Nephron (organoid): ENCODE results near the gene PARP2.

Source experiments
- H3K27ac Mint-ChIP-seq, 3 experiments: 2 replicates each; pipeline ENCODE4 v1.8.0; 2020; ENCODE audit warnings: mixed read lengths in 3 of 3, mild to moderate bottlenecking in 2 of 3, moderate library complexity in 1 of 3
- H3K27me3 Mint-ChIP-seq: 2 replicates; pipeline ENCODE4 v1.8.0; 2021; ENCODE audit warnings: low read depth, mild to moderate bottlenecking, moderate library complexity, mixed read lengths
- H3K36me3 Mint-ChIP-seq: 2 replicates; pipeline ENCODE4 v1.8.0; 2020; ENCODE audit warnings: low read depth, mixed read lengths
- H3K4me1 Mint-ChIP-seq: 2 replicates; pipeline ENCODE4 v1.8.0; 2020; ENCODE audit warnings: mixed read lengths
- H3K4me3 Mint-ChIP-seq, 3 experiments: 2 replicates each; pipeline ENCODE4 v1.8.0; 2020; ENCODE audit warnings: mild to moderate bottlenecking in 3 of 3, mixed read lengths in 3 of 3, moderate library complexity in 2 of 3
- H3K9me3 Mint-ChIP-seq: 2 replicates; pipeline ENCODE4 v1.8.0; 2020; ENCODE audit warnings: mixed read lengths
- CTCF ChIP-seq, 3 experiments: fragments of 200-600 bp; sonication (generic); IDR thresholded peaks; one replicate each; pipeline ENCODE4 v1.5.0; 2021; ENCODE audit warnings: antibody characterized with exemption in 3 of 3; ENCODE audit not compliant: unreplicated experiment in 3 of 3

Gene PARP2

GRCh38 chr14:20376071-20376588 lies 32.7 kb downstream of the PARP2 start:
- no peak for TF ChIP-seq CTCF (IDR thresholded peaks at IDR 0.05; ENCODE audit: unreplicated experiment in 3 of 3)
- Mint-ChIP-seq H3K27ac (peak overlapping the region in 1 of 3 experiments; percentile 61), H3K9me3 (no peaks in the 10 kb centered on the region), H3K27me3 (no peaks in the 10 kb centered on the region), H3K36me3 (peaks cover 66% of the 10 kb centered on the region), H3K4me1 (peaks cover 8% of the 10 kb centered on the region), H3K4me3 (no peak overlapping the region)

- Mint-ChIP-seq H3K4me1 (peaks cover 8% of the 10 kb centered on the region), H3K27me3 (no peaks in the 10 kb centered on the region), H3K27ac (no peak overlapping the region), H3K9me3 (no peaks in the 10 kb centered on the region), H3K4me3 (no peak overlapping the region), H3K36me3 (peaks cover 60% of the 10 kb centered on the region)
- no peak for TF ChIP-seq CTCF (IDR thresholded peaks at IDR 0.05; ENCODE audit: unreplicated experiment in 3 of 3)
Observed at GRCh38 chr14:20377171-20377570, 33.7 kb downstream of the PARP2 start.

- H3K4me3 Mint-ChIP-seq: no peak overlapping the region
- peaks cover 8% of the 10 kb centered on the region for H3K4me1 Mint-ChIP-seq
- no peaks in the 10 kb centered on the region for H3K9me3 Mint-ChIP-seq
- no peak for TF ChIP-seq CTCF (IDR thresholded peaks at IDR 0.05; ENCODE audit: unreplicated experiment in 3 of 3)
- H3K27ac Mint-ChIP-seq: no peak overlapping the region
- H3K36me3 Mint-ChIP-seq: peaks cover 52% of the 10 kb centered on the region
- H3K27me3 Mint-ChIP-seq: no peaks in the 10 kb centered on the region
Observed at GRCh38 chr14:20379743-20380142, 36.3 kb downstream of the PARP2 start.

GRCh38 chr14:20380681-20381080 lies 37.2 kb downstream of the PARP2 start:
- peaks cover 8% of the 10 kb centered on the region for H3K4me1 Mint-ChIP-seq
- H3K27me3 Mint-ChIP-seq: no peaks in the 10 kb centered on the region
- peaks cover 50% of the 10 kb centered on the region for H3K36me3 Mint-ChIP-seq
- TF ChIP-seq CTCF (IDR thresholded peaks at IDR 0.05; ENCODE audit: unreplicated experiment in 3 of 3): no peak
- H3K9me3 Mint-ChIP-seq: no peaks in the 10 kb centered on the region
- H3K4me3 Mint-ChIP-seq: no peak overlapping the region
- no peak overlapping the region for H3K27ac Mint-ChIP-seq

GRCh38 chr14:20381341-20381740 lies 37.9 kb downstream of the PARP2 start:
- H3K27ac Mint-ChIP-seq: no peak overlapping the region
- TF ChIP-seq CTCF (IDR thresholded peaks at IDR 0.05; ENCODE audit: unreplicated experiment in 3 of 3): no peak
- no peak overlapping the region for H3K4me3 Mint-ChIP-seq
- H3K36me3 Mint-ChIP-seq: peaks cover 44% of the 10 kb centered on the region
- no peaks in the 10 kb centered on the region for H3K27me3 Mint-ChIP-seq
- H3K9me3 Mint-ChIP-seq: no peaks in the 10 kb centered on the region
- H3K4me1 Mint-ChIP-seq: peaks cover 3% of the 10 kb centered on the region

GRCh38 chr14:20382526-20382925 lies 39.1 kb downstream of the PARP2 start:
- no peaks in the 10 kb centered on the region for H3K9me3 Mint-ChIP-seq
- no peaks in the 10 kb centered on the region for H3K4me1 Mint-ChIP-seq
- H3K36me3 Mint-ChIP-seq: peaks cover 41% of the 10 kb centered on the region
- H3K4me3 Mint-ChIP-seq: no peak overlapping the region
- no peak overlapping the region for H3K27ac Mint-ChIP-seq
- TF ChIP-seq CTCF (IDR thresholded peaks at IDR 0.05; ENCODE audit: unreplicated experiment in 3 of 3): no peak
- no peaks in the 10 kb centered on the region for H3K27me3 Mint-ChIP-seq
